ENCODE measurements around the gene LSM2. TPM values are rescaled to one million over a fixed set of nuclear protein-coding genes. Genes with fewer than 3 reads are reported as not detected.

LSM2 gene
- total and polyA plus RNA-seq, 9 of the 15 experiments (the other 6 are each of a cell fraction or from before 2014, with no cell fraction given) = 154 to 407 (median 223) TPM

DNA sequence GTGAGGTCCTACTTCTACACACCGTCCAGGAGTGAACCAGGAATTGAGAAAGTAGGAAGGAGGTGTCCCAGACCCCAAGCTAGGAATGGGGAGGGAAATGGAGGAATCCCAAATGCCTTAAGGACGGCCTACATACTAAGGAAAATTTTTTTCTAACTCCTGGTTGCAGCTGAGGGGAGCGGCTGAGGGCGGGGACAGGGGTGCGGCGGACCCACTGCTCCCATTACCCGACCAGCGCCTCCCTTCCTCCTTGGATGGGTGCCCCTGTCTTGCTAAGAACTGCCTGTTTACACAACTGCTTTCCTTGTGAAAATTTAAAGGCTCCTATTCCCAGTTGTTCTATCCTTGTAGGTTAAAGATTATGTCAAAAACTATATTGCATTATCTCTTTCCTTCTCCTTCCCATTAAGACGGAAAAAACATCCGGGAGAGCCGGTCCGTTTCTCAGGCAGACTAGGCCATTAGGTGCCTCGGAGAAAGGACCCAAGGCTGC is 20.1 kb upstream of the LSM2 start (continued):
- TF ChIP-seq TRIM24 (IDR thresholded peaks at IDR 0.05) (peak in 1 of 2 experiments; percentile 12; a peak in 1 of 4 replicates), XRCC5 (IDR thresholded peaks at IDR 0.05; ENCODE audit: low read depth, low read length) (peak; percentile 22; the same call in 1 of the 2 replicates), KDM5B (IDR thresholded peaks at IDR 0.05; ENCODE audit: insufficient replicate concordance, low read depth, low read length) (peak; percentile 39), ZBTB7A (IDR thresholded peaks at IDR 0.05; ENCODE audit: borderline replicate concordance, control insufficient read depth, low read depth, low read length) (peak; percentile 95; the same call in 1 of the 2 replicates), TBL1XR1 (IDR thresholded peaks at IDR 0.05; ENCODE audit: low read length in 2 of 2) (peak; percentile 32 to 44; a peak in 3 of 4 replicates), ZNF589 (CRISPR knock-in tag; IDR thresholded peaks at IDR 0.05; ENCODE audit: low read depth) (peak; percentile 77), HNRNPUL1 (IDR thresholded peaks at IDR 0.05; ENCODE audit: low read length) (no peak), ZKSCAN1 (IDR thresholded peaks at IDR 0.05; ENCODE audit: low read depth, low read length) (0 out of 2 replicates have a peak, but pooled peaks have one; percentile 32), ZNF354B (CRISPR knock-in tag; IDR thresholded peaks at IDR 0.05) (peak; percentile 31; the same call in 1 of the 2 replicates), MAZ (CRISPR knock-in tag; conservative IDR thresholded peaks at IDR 0.05 in 1 of 2, IDR thresholded peaks at IDR 0.05 in 1 of 2) (peak; percentile 28 to 37; a peak in 2 of 4 replicates), RHOXF2B (CRISPR knock-in tag; conservative IDR thresholded peaks at IDR 0.05) (peak; percentile 86; the same call in 1 of the 2 replicates), RAD21 (CRISPR knock-in tag; conservative IDR thresholded peaks at IDR 0.05 in 1 of 2, IDR thresholded peaks at IDR 0.05 in 1 of 2) (peak in 1 of 2 experiments; percentile 31; a peak in 3 of 4 replicates), POLR2AphosphoS2 (IDR thresholded peaks at IDR 0.05; ENCODE audit: low read length) (no peak), TAF1 (IDR thresholded peaks at IDR 0.05; ENCODE audit: control insufficient read depth, extremely low read depth, insufficient read depth, low read length, severe bottlenecking) (peak; percentile 69)
- TF ChIP-seq, protein P1, sequence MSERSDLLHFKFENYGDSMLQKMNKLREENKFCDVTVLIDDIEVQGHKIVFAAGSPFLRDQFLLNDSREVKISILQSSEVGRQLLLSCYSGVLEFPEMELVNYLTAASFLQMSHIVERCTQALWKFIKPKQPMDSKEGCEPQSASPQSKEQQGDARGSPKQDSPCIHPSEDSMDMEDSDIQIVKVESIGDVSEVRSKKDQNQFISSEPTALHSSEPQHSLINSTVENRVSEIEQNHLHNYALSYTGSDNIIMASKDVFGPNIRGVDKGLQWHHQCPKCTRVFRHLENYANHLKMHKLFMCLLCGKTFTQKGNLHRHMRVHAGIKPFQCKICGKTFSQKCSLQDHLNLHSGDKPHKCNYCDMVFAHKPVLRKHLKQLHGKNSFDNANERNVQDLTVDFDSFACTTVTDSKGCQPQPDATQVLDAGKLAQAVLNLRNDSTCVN (CRISPR knock-in tag; IDR thresholded peaks at IDR 0.05) = peak; percentile 43; the same call in 1 of the 2 replicates
- TF ChIP-seq, protein P2, sequence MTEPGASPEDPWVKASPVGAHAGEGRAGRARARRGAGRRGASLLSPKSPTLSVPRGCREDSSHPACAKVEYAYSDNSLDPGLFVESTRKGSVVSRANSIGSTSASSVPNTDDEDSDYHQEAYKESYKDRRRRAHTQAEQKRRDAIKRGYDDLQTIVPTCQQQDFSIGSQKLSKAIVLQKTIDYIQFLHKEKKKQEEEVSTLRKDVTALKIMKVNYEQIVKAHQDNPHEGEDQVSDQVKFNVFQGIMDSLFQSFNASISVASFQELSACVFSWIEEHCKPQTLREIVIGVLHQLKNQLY (CRISPR knock-in tag; conservative IDR thresholded peaks at IDR 0.05) = 0 out of 4 replicates have a peak, but pooled peaks of 1 of the 2 experiments have one; percentile 61
- TF ChIP-seq, protein P3, sequence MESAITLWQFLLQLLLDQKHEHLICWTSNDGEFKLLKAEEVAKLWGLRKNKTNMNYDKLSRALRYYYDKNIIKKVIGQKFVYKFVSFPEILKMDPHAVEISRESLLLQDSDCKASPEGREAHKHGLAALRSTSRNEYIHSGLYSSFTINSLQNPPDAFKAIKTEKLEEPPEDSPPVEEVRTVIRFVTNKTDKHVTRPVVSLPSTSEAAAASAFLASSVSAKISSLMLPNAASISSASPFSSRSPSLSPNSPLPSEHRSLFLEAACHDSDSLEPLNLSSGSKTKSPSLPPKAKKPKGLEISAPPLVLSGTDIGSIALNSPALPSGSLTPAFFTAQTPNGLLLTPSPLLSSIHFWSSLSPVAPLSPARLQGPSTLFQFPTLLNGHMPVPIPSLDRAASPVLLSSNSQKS (CRISPR knock-in tag; IDR thresholded peaks at IDR 0.05) = peak; percentile 86
- TF ChIP-seq, protein P4, sequence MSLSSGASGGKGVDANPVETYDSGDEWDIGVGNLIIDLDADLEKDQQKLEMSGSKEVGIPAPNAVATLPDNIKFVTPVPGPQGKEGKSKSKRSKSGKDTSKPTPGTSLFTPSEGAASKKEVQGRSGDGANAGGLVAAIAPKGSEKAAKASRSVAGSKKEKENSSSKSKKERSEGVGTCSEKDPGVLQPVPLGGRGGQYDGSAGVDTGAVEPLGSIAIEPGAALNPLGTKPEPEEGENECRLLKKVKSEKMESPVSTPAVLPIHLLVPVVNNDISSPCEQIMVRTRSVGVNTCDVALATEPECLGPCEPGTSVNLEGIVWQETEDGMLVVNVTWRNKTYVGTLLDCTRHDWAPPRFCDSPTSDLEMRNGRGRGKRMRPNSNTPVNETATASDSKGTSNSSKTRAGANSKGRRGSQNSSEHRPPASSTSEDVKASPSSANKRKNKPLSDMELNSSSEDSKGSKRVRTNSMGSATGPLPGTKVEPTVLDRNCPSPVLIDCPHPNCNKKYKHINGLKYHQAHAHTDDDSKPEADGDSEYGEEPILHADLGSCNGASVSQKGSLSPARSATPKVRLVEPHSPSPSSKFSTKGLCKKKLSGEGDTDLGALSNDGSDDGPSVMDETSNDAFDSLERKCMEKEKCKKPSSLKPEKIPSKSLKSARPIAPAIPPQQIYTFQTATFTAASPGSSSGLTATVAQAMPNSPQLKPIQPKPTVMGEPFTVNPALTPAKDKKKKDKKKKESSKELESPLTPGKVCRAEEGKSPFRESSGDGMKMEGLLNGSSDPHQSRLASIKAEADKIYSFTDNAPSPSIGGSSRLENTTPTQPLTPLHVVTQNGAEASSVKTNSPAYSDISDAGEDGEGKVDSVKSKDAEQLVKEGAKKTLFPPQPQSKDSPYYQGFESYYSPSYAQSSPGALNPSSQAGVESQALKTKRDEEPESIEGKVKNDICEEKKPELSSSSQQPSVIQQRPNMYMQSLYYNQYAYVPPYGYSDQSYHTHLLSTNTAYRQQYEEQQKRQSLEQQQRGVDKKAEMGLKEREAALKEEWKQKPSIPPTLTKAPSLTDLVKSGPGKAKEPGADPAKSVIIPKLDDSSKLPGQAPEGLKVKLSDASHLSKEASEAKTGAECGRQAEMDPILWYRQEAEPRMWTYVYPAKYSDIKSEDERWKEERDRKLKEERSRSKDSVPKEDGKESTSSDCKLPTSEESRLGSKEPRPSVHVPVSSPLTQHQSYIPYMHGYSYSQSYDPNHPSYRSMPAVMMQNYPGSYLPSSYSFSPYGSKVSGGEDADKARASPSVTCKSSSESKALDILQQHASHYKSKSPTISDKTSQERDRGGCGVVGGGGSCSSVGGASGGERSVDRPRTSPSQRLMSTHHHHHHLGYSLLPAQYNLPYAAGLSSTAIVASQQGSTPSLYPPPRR (CRISPR knock-in tag; IDR thresholded peaks at IDR 0.05; ENCODE audit: borderline replicate concordance) = peak; percentile 86
